Measurements from ENCODE around the gene S100A14.
"Not testable (repeated sequence)": the region's sequence is repeated elsewhere in the genome, so short reads cannot be mapped to it uniquely, and the experiment has no call there.

S100A14 gene

GRCh38 chr1:153646672-153647345 lies 30.7 kb upstream of the S100A14 start:
- no peak overlapping the region for H3K27ac ChIP-seq
- TF ChIP-seq CTCF (conservative IDR thresholded peaks at IDR 0.05): no peak

- no peak overlapping the region for H3K27ac ChIP-seq
- TF ChIP-seq CTCF (conservative IDR thresholded peaks at IDR 0.05): no peak
Measured at GRCh38 chr1:153643816-153644215, 27.7 kb upstream of the S100A14 start.

GRCh38 chr1:153643100-153643499 lies 27.0 kb upstream of the S100A14 start:
- H3K27ac ChIP-seq: no peak overlapping the region
- no peak for TF ChIP-seq CTCF (conservative IDR thresholded peaks at IDR 0.05)

GRCh38 chr1:153642161-153642560 lies 26.0 kb upstream of the S100A14 start:
- no peak for TF ChIP-seq CTCF (conservative IDR thresholded peaks at IDR 0.05)
- no peak overlapping the region; the same call in 1 of the 2 replicates for H3K27ac ChIP-seq

- no peak for TF ChIP-seq CTCF (conservative IDR thresholded peaks at IDR 0.05)
- no peak overlapping the region for H3K27ac ChIP-seq
Measured at GRCh38 chr1:153640861-153641260, 24.7 kb upstream of the S100A14 start.

- H3K27ac ChIP-seq: not testable (repeated sequence)
Measured at GRCh38 chr1:153640213-153640612, 24.1 kb upstream of the S100A14 start.

GRCh38 chr1:153639280-153639679 lies 23.2 kb upstream of the S100A14 start:
- no peak overlapping the region for H3K27ac ChIP-seq
- TF ChIP-seq CTCF (conservative IDR thresholded peaks at IDR 0.05): no peak

GRCh38 chr1:153638261-153638660 lies 22.1 kb upstream of the S100A14 start:
- no peak overlapping the region for H3K27ac ChIP-seq
- no peak for TF ChIP-seq CTCF (conservative IDR thresholded peaks at IDR 0.05)
